Activated CD8-positive, alpha-beta memory T cell treated with anti-CD3 and anti-CD28 coated beads, Interleukin-2, amount 50 U/mL, for 4 hours (primary cell): ENCODE results near the gene RPS27A.
A peak's percentile ranks its signal among the peaks of the same experiment; 100 is the strongest.
"Not testable (repeated sequence)": the region's sequence is repeated elsewhere in the genome, so short reads cannot be mapped to it uniquely, and the experiment has no call there.

Experiments
- DNase-seq: peaks from one replicate; pipeline ENCODE4 v3.0.0-alpha.2; 2020

RPS27A gene

DNA sequence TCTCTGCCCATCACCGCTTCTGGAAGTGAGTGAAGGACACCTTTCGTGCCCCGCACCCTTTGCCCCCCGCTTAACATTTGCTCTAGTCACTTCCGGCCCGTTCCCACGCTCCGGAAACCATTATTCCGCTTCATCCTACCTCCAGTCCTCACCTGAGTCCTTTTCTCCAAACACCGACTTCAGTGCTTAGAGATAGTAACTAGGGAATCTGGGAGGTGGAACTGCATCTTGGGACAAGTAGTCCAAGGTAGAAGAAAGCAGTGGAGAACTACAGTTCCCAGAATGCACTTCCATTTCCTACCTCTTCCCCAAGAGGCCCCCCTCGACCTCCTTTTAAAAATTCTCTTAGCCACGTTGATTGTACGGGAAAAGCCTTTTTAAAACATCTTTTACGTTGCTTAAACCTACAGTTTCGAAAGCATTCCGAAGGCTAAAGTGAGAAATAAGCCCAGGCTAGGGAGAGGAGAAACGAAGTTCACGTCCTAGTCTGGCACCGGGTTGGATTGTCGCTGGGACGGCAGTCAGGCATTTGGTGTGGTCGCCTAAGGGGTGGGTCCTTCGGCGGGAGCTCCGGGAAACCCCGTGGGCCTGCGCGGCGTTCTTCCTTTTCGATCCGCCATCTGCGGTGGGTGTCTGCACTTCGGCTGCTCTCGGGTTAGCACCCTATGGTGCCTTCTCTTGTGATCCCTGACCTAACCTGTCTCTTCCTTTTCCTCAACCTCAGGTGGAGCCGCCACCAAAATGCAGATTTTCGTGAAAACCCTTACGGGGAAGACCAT lies at the start of gene RPS27A, which contains the start of gene CLHC1:
RPS27A (plus strand) TSS at position 605 of the 779 bp plus-strand sequence; CDS start at position 742, 137 bp downstream.
CLHC1 (minus strand) TSS at position 210 of the 779 bp plus-strand sequence. CDS start 9,882 bp downstream, outside the sequence.
- peak; percentile 95 for DNase-seq

DNA sequence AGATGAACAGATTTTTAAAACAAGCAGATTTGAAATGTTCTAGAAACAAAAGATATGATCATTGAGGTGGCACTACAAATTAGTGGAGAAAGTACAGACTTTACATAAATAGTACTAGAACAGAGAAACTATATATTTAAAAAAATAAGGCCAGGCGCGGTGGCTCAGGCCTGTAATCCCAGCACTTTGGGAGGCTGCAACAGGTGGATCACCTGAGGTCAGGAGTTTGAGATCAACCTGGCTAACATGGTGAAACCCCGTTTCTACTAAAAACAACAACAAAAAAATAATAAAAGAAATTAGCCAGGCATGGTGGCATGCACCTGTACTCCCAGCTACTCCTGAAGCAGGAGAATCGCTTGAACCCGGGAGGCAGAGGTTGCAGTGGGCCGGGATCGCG lies 45.7 kb upstream of the RPS27A start:
- not testable (repeated sequence) for DNase-seq

DNA sequence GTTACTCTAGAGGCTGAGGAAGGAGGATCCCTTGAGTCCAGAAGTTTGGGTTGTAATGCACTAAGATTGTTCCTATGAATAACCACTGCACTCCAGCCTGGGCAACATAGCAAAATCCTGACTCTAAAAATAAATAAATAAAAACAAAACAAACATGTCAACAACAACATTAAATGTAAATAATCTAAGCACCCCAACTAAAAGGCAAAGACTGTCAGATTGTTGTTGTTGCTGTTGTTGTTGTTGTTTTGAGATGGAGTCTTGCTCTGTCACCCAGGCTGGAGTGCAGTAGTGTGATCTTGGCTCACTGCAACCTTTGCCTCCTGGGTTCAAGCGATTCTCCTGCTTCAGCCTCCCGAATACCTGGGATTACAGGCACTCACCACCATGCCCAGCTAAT lies 40.6 kb upstream of the RPS27A start:
- DNase-seq, result not testable (repeated sequence)

DNA sequence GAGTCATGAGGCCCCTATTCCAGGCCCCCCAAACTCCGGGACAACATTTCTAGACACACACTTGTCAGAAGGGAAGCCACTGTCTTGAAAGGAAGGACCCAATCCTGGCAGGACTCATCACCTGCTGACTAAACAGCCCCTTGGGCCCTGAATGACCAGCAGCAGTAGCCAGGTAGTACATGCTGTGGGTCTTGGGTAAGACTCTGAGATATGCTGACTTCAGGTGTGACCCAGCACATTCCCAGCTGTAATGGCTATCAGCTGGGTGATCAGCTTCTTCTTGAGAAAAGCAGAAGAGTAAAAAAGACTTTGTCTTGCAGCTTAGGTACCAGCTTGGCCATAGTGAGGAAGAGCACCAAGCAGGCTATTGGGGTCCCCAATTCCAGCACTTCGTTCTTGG lies 36.0 kb upstream of the RPS27A start:
- no peak for DNase-seq

DNA sequence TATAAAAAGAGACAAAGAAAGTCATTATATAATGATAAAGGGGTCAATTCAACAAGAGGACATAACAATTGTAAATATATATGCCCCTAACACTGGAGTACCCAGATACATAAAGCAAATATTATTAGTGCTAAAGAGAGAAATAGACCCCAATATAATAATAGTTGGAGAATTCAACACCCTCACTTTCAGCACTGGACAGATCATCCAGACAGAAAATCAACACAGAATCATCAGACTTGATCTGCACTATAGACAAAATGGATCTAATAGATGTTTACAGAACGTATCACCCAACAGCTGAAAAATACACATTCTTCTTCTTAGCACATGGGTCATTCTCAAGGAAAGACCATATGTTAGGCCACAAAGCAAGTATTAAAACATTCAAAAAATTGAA lies 32.1 kb upstream of the RPS27A start:
- DNase-seq, result no peak

DNA sequence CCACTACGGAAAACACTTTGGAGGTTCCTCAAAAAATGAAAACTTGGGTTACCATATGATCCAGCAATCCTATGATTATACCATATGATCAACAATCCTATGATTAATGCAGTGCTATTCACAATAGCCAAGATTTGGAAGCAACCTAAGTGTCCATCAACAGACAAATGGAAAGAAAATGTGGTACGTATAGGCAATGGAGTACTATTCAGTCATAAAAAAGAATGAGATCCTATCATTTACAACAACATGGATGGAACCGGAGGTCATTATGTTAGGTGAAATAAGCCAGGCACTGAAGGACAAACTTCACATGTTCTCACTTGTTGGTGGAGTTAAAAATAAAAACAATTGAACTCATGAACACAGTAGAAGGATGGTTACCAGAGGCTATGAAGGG lies 28.0 kb upstream of the RPS27A start:
- DNase-seq, result no peak

DNA sequence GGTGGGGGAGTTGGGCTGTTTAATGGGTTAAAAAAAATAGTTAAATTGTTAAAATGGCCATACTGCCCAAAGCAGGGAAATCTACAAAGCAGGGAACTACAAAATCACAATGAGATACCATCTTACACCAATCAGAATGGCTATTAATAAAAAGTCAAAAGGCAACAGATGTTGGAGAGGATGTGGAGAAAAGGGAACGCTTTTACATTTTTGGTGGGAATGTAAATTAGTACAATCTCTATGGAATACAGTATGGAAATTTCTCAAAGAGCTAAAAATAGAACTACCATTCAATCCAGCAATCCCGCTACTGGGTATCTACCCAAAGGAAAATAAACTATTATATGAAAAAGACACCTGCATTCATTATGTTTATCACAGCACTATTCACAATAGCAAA lies 27.5 kb upstream of the RPS27A start:
- no peak for DNase-seq

DNA sequence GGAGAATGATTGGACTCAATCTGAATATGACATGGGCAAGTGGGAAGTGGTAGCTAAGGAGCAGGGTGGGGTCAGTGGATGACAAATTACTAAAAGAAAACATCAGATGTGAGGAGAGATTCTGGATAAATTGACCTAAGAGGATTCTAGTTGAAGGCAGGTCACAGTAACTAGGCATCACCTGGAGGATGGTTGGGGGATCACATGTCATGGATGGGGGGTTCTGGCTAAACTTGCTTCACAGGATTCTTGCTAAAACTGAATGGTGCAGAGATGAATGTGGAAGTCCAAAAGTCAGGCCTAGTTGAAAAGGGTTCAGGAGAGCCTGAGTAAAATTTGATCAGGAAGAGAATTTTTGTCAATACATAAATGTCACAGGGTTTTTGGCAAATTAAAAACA lies 18.7 kb upstream of the RPS27A start:
- DNase-seq, result no peak

DNA sequence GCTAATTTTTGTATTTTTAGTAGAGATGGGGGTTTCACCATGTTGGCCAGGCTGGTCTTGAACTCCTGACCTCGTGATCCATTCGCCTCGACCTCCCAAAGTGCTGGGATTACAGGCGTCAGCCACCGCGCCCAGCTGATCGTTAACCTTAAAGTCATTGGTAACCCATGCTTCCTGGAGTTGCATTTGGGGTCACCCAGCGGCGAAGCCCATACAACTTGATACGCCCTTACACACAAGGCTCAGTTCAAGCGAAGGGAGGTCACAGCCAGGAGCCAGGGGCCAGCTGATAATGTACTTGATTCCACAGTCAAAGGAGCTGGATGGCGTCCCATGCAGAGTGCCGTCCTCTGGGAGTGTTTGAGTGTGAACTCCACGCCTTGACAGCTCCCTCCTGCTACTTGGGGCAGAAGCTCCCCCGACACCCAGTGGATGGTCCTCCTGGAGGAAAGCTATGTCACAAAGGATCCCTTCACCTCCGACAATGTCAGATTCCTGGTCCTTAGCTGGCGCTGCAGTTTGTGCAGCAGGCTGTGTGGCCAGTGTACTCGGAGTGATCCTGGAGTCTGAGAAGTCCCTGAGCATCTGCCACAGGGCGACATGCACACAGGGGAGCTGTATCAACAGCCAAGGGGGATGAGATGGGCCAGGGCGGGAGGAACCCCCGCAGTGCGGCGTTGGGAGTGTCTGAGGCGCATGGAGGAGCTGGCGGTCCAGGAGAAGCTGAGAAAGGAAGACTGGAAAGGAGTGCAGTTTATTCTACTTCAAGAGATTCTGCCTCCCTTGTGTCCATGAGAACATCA lies 8.3 kb upstream of the RPS27A start:
- DNase-seq, result no peak

DNA sequence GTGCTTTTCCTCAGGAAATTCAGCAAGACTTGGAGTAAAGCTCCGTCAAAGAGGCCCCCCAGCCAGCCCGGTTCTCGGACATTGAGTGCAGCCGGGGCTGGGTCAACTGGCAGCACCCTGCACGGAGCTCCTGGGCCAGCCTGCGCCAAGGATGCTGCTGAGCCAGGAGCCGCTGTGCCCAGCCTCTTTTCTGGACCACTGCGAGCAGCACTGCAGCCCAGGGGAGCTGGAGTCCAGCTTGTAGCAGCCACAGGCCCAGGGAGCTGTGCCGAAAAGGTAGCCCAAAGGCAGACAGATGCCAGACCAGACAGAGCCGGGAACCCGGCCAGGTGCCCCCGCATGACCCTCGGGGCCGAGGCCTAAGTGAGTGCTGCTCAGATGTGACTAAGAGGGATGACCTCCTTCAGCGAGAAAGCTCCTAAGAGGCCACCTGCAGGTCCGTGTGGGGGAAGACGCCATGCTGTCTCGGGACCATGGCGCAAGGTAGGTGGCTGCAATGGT lies 7.7 kb upstream of the RPS27A start:
- no peak for DNase-seq

DNA sequence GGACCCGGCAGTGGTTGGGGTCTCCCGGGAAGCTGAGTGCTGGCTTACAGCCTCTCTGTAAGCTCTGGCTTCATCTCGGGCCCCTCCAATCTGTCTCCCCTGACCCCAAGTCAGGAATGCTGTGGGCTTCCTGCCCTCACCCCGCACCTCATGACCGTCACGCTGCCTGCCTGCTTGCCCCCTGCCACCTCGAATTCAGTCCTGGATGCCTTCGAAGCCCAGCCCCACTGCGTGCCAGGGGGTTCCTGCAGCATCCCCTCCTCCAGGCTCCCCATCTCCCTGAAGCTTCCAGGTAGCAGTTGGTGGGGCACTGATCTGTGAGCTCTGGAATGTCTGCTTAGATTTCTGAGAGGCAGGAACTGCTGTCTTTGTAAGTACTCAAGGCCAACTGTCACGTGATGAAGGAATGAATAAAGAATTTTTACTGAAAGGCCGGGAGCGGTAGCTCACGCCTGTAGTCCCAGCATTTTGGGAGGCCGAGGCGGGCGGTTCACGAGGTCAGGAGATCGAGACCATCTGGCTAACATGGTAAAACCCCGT lies 6.9 kb upstream of the RPS27A start:
- no peak for DNase-seq

DNA sequence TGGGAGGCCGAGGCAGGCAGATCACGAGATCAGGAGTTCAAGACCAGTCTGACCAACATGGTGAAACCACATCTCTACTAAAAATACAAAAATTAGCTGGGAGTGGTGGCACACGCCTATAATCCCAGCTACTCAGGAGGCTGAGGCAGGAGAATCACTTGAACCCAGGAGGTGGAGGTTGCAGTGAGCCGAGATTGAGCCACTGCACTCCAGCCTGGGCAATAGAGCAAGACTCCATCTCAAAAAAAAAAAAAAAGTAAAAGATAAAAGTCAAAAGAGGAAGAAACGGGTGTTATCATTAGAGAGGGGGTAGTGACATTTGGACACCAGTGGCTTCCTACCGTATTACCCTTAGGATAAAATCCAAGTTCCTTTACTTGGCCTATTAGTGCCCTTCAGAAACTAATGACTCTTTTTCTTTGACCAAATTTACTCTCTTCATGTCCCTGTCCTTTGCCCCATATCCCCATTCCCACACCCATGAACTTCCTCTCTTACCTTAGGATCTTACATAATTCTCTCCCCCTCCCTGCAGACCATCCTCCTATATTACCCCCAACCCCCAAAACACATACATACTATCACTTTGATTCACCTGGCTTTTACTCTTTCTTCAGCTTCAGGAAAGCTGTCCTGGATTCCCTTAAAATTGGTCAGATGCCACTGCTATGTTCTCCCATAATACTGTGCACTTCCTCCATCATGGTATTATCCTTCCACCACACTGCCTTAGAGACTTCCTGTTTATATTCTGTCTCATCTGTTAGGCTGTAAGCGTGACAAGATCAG lies 4.9 kb upstream of the RPS27A start:
- DNase-seq, result not testable (repeated sequence)

DNA sequence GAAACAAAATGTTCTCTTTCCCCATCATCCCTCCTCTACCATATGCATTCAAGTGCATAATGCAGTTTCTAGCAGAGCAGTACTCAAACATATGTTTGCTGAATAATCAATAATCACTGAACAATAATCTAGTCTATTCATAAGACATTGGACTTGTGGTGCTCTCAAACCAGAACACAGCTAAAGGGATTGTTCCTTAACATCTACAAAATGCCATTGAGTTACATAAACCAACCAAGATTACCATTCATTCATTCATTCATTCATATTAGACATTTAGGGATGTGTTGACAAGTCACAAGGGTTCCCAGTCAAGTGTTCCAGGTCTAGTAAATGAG lies 4.3 kb upstream of the RPS27A start:
- DNase-seq, result no peak

DNA sequence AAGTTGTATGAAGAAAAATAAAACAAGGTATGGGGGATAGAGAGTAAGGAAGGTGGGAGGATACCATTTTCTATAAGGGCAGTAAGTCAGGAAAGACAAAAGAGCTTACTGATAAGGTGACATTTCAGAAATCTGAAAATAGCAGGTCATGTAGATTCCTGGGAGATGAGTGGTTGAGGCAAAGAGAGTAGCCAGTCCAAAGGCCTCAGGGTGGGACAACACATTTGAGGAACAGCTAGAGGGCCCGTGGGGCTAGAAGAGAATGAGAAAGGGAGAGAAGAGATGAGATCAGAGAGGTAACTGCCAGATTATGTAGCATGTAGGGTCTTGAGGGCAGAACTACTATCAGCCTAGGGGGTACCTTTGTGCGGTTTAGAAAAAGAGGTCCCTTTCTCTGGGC lies 3.3 kb upstream of the RPS27A start:
- DNase-seq, result no peak

DNA sequence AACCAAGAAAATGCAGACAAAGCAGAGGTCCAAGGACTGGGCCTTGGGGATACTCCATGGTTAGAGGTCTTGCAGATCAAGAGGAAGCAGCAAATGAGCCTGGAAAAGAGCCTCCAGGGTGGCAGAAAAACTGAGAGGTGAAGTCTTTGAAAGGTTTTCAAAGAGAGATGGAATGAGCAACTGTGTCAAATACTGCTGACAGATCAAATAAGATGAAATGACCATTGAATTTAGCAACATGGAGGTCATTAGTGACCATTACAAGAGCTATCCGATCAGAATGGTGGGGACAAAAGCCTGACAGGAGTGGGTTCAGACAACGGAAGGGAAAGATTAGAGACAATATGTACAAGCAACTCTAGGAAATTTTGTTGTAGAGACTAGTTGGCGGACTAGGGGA lies 1.9 kb upstream of the RPS27A start:
- no peak for DNase-seq

DNA sequence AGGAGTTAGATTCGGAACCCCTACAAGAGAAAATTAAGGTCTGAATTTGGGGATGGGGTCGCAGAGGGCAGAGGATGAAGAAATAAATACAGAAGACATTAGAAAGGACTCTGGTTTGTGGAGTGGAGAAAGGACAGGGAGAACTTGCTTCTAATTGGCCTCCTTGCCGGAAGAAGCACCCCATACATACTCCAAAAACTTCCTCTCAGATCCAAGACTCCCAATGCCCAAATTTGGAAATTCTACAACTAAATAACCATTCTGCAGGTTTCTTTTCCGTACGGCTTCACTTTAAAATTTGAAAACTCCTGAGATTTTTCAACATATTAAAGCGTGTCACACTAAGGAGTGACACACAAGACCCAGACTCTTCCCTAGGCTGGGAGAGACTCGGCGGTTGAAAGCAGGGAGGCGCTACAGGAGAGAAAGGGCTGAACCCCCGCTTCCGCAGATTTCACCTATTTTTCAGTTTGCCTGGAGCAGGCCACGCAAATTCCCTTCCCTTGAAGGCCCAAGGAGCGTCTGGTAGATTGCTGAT lies 873 bp upstream of the RPS27A start:
- DNase-seq, result no peak

DNA sequence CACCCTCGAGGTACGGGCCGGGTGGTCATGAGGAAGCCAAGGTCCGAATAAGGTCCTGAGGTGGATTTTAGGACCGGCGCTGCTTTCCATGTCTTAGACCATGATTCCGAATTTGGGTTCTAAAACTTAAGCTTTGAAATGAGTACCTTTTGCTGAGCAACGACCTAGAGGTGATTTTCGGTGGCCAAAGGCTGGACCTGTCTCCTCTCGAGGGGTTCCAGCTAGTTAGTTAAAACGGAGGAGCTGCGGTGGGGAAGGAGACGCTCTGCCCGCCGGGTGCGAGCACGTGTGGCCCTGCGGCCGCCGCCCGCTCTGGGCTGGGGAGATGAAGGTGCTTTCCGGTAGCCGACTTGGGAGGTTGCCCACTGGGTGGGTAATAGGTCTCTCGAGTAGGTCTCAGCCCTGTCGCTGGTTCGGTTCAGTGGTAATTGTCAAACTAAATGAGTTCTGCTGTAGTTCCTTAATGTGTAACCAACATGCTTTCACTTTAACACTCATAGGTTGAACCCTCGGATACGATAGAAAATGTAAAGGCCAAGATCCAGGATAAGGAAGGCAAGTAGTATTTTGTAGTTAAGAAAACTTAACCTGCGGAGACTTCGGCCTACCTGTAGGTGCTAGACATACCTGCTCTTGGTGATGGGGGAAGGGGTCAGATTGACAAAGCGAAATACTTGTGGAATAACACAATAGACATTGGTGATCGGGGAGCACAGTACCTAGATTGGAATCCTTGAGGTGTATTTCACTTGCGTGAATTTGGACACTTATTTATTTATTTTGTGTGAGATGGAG lies 572 bp downstream of the RPS27A start:
- DNase-seq, result peak; percentile 57

DNA sequence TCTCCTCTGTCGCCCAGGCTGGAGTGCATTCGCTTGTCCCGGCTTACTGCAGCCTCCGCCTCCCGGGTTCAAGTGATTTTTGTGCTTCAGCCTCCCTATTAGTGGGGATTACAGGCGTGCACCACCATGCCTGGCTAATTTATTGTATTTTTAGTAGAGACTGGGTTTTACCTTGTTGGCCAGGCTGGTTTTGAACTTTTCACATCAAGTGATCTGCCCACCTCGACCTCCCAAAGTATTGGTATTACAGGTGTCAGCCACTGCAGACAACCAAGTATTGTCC lies 1.1 kb downstream of the RPS27A start:
- DNase-seq, result no peak

DNA sequence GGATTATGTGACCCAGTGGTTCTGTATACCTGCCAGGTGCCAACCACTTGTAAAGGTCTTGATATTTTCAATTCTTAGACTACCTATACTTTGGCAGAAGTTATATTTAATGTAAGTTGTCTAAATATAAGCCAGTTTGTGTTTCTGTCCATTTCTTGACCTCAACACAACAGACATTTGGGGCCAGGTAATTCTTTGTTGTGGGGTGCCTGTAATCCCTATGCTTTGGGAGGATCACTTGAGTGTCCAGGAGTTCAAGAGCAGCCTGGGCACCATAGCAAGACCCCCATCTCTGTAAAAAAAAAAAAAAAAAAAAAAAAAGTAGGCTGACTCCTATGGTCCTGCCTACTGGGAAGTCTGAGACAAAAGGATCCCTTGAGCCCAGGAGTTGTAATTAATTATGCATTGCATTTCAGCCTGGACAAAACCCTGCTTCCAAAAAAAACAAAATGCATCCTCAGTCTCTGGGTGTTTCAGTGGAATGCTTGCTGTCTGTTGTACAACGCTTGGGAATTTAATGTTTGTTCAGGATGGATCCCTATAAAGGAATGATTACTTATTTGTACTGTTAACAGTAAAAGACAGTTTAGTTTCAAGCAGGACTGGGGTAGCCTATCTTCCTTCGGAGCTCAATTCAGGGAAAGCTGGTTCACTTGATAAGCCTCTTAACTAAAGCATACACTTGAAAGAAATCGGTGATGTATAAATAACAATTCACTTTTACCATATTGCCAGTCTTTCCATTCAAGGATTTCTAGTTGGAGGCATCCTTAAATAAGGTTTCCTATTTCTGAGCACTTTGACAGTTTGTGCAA lies 3.4 kb downstream of the RPS27A start:
- DNase-seq, result no peak

DNA sequence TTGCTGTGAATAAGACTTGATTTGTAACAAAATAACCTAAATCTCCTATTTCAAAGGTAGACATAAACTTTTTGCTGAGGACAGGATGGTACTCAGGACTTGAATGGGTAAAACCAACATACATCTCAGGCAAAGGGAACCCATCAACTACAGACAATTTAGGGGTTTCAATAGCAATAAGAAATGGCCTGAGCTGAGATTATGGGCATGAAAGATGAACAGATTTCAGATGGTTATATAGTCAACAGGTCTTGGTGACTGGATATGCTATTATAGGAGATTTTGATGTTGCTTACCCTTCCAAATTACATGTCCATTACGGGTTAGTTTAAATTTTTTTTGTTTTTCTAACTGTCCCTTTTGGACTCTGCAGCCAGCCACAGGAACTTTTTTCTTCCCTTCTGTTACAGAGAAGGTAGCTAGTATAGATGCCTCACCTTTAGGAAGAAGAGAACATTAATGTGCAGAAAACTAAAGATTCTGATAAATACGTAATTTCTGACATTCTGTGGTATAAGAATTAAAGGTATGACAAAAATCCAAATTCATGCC lies 4.6 kb downstream of the RPS27A start:
- DNase-seq, result no peak
